A549 treated with Hydrocortisone at 1 μM for 4 hours (cell line): ENCODE results near the gene CDK3. TPM values are rescaled to one million over a fixed set of nuclear protein-coding genes. Genes with fewer than 3 reads are reported as not detected.

Experiments used
- total RNA-seq: library from RNA; stranded (reverse); fragments of 200-300 nt; extraction: Qiagen RNA extraction; gene quantifications from 5 replicates; pipeline ENCODE4 v1.2.3, GENCODE V29; 2022

CDK3 gene
- total RNA-seq: 2.8 to 5.7 TPM (median 4.7 TPM) in 5 replicates

DNA sequence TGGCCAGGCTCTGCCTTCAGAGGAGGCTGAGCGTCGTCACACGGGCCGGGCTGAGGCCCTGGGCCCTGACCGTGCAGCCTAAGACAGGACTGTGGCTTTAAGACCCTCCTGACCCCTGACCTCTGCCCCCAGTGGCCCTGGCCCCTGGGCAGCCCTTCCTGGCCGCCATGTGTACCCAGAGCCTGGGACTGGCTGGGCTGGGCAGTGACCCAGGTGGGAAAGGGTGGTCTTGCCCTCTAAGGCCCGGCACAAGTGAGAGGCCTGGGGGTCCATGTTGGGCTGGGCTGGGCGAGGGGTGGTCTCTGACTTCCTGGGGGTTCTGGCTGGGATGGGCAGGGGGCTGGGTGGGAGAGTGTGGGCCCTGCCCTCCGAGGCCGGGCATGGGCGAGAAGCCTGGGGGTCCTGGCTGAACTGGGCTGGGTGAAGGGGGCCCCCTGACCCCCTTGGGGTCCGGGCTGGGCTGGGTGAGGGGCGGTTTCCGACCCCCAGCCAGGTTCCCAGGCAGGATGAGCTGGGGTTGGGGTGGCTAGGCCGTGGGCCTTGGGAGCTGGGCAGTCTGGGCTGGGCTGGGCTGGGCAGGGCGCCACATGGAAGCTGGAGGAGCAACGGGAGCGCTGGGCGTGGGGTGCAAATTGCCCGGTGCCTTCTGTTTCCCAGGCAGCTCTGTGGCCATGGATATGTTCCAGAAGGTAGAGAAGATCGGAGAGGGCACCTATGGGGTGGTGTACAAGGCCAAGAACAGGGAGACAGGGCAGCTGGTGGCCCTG lies at the start of gene CDK3:
CDK3 (plus strand) TSS at position 101 of the 767 bp plus-strand sequence; CDS start at position 672, 571 bp downstream.

DNA sequence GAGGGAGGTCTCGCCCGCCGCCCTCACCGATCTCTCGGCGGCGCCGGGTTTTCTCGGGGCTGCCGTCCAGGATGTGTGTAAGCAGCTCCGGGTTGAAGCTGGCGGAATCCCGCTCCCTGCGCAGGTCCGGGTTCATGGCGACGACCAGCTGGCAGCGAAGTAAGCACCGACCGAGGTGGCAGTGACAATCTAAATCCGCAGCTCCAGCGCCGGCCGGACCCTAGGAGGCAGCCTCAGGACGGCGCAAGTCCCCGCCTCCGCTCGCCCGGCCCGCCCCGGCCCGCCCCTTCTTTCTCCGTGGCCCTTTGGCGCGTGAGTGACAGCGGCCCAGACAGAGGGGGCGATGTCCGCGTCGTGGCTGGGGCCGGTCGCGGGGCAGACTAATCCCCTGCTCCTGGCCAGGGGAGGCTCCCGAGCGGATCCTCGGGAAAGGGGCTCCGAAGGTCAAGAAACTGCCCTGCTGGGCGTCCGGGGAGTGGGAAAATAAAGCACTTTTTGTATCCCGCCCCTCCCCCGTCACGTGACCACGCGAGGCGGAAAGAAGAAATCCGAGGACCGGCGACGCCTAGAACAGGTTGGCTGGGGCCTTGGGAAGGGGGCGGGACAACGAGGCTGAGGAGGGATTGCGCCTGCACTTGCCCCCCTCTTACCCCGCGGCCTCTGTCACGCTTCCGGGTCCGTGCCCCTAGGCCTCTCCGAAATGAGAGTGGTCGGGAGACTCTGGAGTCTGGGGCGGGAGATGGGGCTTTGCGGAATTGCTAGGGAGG lies 21.5 kb upstream of the CDK3 start, which contains the start of the genes ACOX1 and TEN1:
ACOX1 (minus strand) TSS at position 229 of the 767 bp plus-strand sequence; CDS start at position 136, 93 bp downstream.
TEN1 (plus strand) TSS at position 303 of the 767 bp plus-strand sequence. CDS start 6,953 bp downstream, outside the sequence.

DNA sequence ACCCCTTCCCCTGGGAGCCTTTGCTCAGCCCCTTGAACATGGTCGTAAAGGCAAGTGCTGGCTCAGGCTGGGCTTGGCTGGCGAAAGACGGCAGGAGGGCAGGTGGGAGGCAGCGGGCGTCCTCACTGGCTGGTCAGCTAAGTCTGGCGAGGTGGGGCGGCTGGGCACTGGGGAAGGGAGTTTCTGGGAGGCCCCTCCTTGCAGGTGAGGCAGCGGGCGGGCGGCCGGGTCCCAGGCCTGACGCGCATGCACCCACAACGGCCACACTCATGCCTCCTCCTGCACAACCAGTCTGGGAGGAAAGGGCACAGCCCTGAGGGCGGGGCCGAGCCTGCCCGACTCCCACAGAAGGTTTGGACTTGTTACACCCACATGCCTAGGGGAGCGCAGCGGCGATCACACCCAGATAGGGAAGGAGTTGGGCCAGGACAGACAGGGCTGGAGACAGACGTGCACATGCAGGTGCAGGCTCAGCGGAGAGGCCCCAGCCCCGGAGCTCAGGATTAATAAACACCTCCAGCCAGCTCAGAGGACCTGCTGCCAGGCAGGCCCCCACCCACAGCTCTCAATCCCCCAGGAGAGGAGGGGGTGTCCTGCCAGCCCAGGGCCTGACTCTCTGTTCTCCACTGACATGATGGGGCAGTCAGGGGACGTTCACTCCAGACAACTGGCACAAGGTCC lies 26.6 kb downstream of the CDK3 start, which contains the start of gene EVPL:
EVPL (minus strand) TSS at position 148 of the 681 bp plus-strand sequence; CDS start at position 40, 108 bp downstream.

Other genes starting within 250 kb of the CDK3 start
- 56.1 to 85.9 TPM (median 74.7 TPM) in 5 replicates for gene GALK1, start 235.7 kb upstream of the CDK3 start, total RNA-seq
- gene UNK, start 216.0 kb upstream of the CDK3 start, total RNA-seq: 23.3 to 29.5 TPM (median 28.0 TPM) in 5 replicates
- 5.0 to 6.8 TPM (median 5.9 TPM) in 5 replicates for gene UNC13D, start 156.5 kb upstream of the CDK3 start, total RNA-seq
- 78.8 to 101 TPM (median 86.8 TPM) in 5 replicates for gene WBP2, start 145.5 kb upstream of the CDK3 start, total RNA-seq
- gene TRIM47, start 122.3 kb upstream of the CDK3 start, total RNA-seq: 134 to 188 TPM (median 179 TPM) in 5 replicates
- gene TRIM65, start 103.9 kb upstream of the CDK3 start, total RNA-seq: 31.1 to 41.1 TPM (median 35.9 TPM) in 5 replicates
- gene MRPL38, start 96.0 kb upstream of the CDK3 start, total RNA-seq: 90.5 to 127 TPM (median 118 TPM) in 5 replicates
- 5.8 to 8.8 TPM (median 7.4 TPM) in 5 replicates for gene FBF1, start 59.8 kb upstream of the CDK3 start, total RNA-seq
- gene ACOX1, start 21.7 kb upstream of the CDK3 start, total RNA-seq: 14.4 to 19.8 TPM (median 16.1 TPM) in 5 replicates
- gene TEN1, start 21.6 kb upstream of the CDK3 start, total RNA-seq: 22.1 to 25.6 TPM (median 24.6 TPM) in 5 replicates
- 14.7 to 18.8 TPM (median 16.8 TPM) in 5 replicates for gene EVPL, start 26.5 kb downstream of the CDK3 start, total RNA-seq
- gene SRP68, start 71.7 kb downstream of the CDK3 start, total RNA-seq: 80.7 to 90.9 TPM (median 85.2 TPM) in 5 replicates
- gene GALR2, start 73.9 kb downstream of the CDK3 start, total RNA-seq: 0.89 to 1.8 TPM (median 1.7 TPM) in 5 replicates
- 0.13 to 0.53 TPM (median 0.33 TPM) in 5 replicates for gene ZACN, start 78.3 kb downstream of the CDK3 start, total RNA-seq
- gene EXOC7, start 102.9 kb downstream of the CDK3 start, total RNA-seq: 57.5 to 64.4 TPM (median 61.2 TPM) in 5 replicates
- 0.76 to 1.0 TPM (median 0.84 TPM) in 5 replicates for gene FOXJ1, start 140.4 kb downstream of the CDK3 start, total RNA-seq
- gene RNF157, start 239.6 kb downstream of the CDK3 start, total RNA-seq: 8.2 to 11.2 TPM (median 10.6 TPM) in 5 replicates